Activated B cell treated with CpG ODN at 0.5 μM for 24 hours (primary cell): ENCODE results near the gene GNAZ. TPM values are rescaled to one million over a fixed set of nuclear protein-coding genes. Genes with fewer than 3 reads are reported as not detected.

Source experiments
- ATAC-seq: fragments of 200-7000 bp; cut with Tn5 transposase; one replicate; pipeline ENCODE4 v1.10.0; 2021; ENCODE audit warnings: low read depth, mild to moderate bottlenecking, moderate library complexity
- CTCF ChIA-PET: fragments of 350-600 bp; sonication (Branson Sonifier 250); formaldehyde crosslinking; loops from one replicate; lab custom pipeline; 2021; ENCODE audit warnings: antibody characterized with exemption; lab: Charles Lee
- POLR2A ChIA-PET: fragments of 350-600 bp; sonication (Branson Sonifier 250); formaldehyde crosslinking; loops from one replicate; lab custom pipeline; 2021; ENCODE audit warnings: antibody characterized with exemption; lab: Charles Lee
- DNase-seq: peaks from one replicate; pipeline ENCODE4 v3.0.0; 2022
- H3K27ac Mint-ChIP-seq: one replicate; pipeline ENCODE4 v1.8.0; 2020; ENCODE audit warnings: mixed read lengths
- H3K27me3 Mint-ChIP-seq: one replicate; pipeline ENCODE4 v1.8.0; 2021; ENCODE audit warnings: mixed read lengths
- H3K36me3 Mint-ChIP-seq: one replicate; pipeline ENCODE4 v1.8.0; 2021; ENCODE audit warnings: low read depth, mixed read lengths
- H3K4me1 Mint-ChIP-seq: one replicate; pipeline ENCODE4 v1.8.0; 2021; ENCODE audit warnings: mixed read lengths
- H3K4me3 Mint-ChIP-seq: one replicate; pipeline ENCODE4 v1.8.0; 2020; ENCODE audit warnings: mild to moderate bottlenecking, mixed read lengths
- H3K9me3 Mint-ChIP-seq: one replicate; pipeline ENCODE4 v1.8.0; 2020; ENCODE audit warnings: mixed read lengths
- CTCF ChIP-seq: fragments of 200-600 bp; IDR thresholded peaks from one replicate; pipeline ENCODE4 v1.8.0; 2022; ENCODE audit warnings: antibody characterized with exemption, mild to moderate bottlenecking
- intact Hi-C: fragments of 100-400 bp; cut with micrococcal nuclease; formaldehyde crosslinking; loops from one replicate; pipeline ENCODE4 v1.15.1; 2024
- total RNA-seq: library from RNA; stranded (reverse); gene quantifications from 2 replicates; pipeline ENCODE4 v1.2.3, GENCODE V29; 2022

GNAZ gene
- total RNA-seq, 1 donor from 2014 or later = 12.2 TPM

- H3K4me1 Mint-ChIP-seq = peaks cover 5% of the 10 kb centered on the region
- no peak overlapping the region for H3K27ac Mint-ChIP-seq
- DNase-seq (no peak), ATAC-seq (no peak)
- H3K27me3 Mint-ChIP-seq = no peaks in the 10 kb centered on the region
- no peak for TF ChIP-seq CTCF
- POLR2A ChIA-PET = no interaction called here
- H3K4me3 Mint-ChIP-seq = no peak overlapping the region
- no peaks in the 10 kb centered on the region for H3K9me3 Mint-ChIP-seq
- intact Hi-C loops = loop anchor here (5.0 kb wide), 1 partner anchor 157 kb away; no protein-coding TSS in a partner anchor
- CTCF ChIA-PET = interaction anchor here (1.3 to 4.6 kb wide), 2 partner anchors 165 to 168 kb away, joined by 5 to 19 read pairs; no protein-coding TSS in a partner anchor
- H3K36me3 Mint-ChIP-seq = peaks cover 5% of the 10 kb centered on the region
Measured at GRCh38 chr22:23124611-23125511, 54.5 kb downstream of the GNAZ start.

GRCh38 chr22:23125512-23126103 is 55.3 kb downstream of the GNAZ start:
- ATAC-seq = no peak

GRCh38 chr22:23126165-23127054 is 56.1 kb downstream of the GNAZ start:
- no peaks in the 10 kb centered on the region for H3K9me3 Mint-ChIP-seq
- peaks cover 4% of the 10 kb centered on the region for H3K4me1 Mint-ChIP-seq
- no peaks in the 10 kb centered on the region for H3K27me3 Mint-ChIP-seq
- DNase-seq = no peak
- no peak overlapping the region for H3K27ac Mint-ChIP-seq
- TF ChIP-seq CTCF = no peak
- peaks cover 5% of the 10 kb centered on the region for H3K36me3 Mint-ChIP-seq
- intact Hi-C loops = loop anchor here (5.0 kb wide), 1 partner anchor 156 kb away; no protein-coding TSS in a partner anchor
- ChIA-PET CTCF (interaction anchor here (1.1 to 10.8 kb wide), 2 partner anchors 151 to 169 kb away, joined by 3 to 265 read pairs; no protein-coding TSS in a partner anchor), POLR2A (no interaction called here)
- H3K4me3 Mint-ChIP-seq = no peak overlapping the region
- no peak for ATAC-seq

More at GRCh38 chr22:23125512-23126103, 55.3 kb downstream of the GNAZ start:
- POLR2A ChIA-PET = no interaction called here
- intact Hi-C loops = loop anchor here (5.0 kb wide), 1 partner anchor 157 kb away; no protein-coding TSS in a partner anchor
- Mint-ChIP-seq H3K4me3 (no peak overlapping the region), H3K36me3 (peaks cover 5% of the 10 kb centered on the region), H3K4me1 (peaks cover 4% of the 10 kb centered on the region), H3K27me3 (no peaks in the 10 kb centered on the region), H3K9me3 (no peaks in the 10 kb centered on the region), H3K27ac (no peak overlapping the region)
- DNase-seq = no peak
- no peak for TF ChIP-seq CTCF
- CTCF ChIA-PET = interaction anchor here (1.1 to 10.8 kb wide), 3 partner anchors 151 to 168 kb away, joined by 3 to 265 read pairs (median 19); no protein-coding TSS in a partner anchor

- Mint-ChIP-seq H3K36me3 (peaks cover 5% of the 10 kb centered on the region), H3K4me1 (peaks cover 4% of the 10 kb centered on the region), H3K9me3 (no peaks in the 10 kb centered on the region), H3K4me3 (no peak overlapping the region), H3K27ac (no peak overlapping the region), H3K27me3 (no peaks in the 10 kb centered on the region)
- intact Hi-C loops = loop anchor here (5.0 kb wide), 1 partner anchor 155 kb away; no protein-coding TSS in a partner anchor
- DNase-seq = no peak
- ChIA-PET CTCF (interaction anchor here (1.0 to 10.8 kb wide), 8 partner anchors 26 to 318 kb away, joined by 4 to 265 read pairs (median 5); no protein-coding TSS in a partner anchor), POLR2A (interaction anchor here (1.5 kb wide), 1 partner anchor 167 kb away, joined by 10 read pairs; no protein-coding TSS in a partner anchor)
- no peak for TF ChIP-seq CTCF
- ATAC-seq = no peak
Measured at GRCh38 chr22:23127055-23127756, 56.9 kb downstream of the GNAZ start.
